ENCODE results near the gene TECTB. TPM values are rescaled to one million over a fixed set of nuclear protein-coding genes. Genes with fewer than 3 reads are reported as not detected.
A peak's percentile ranks its signal among the peaks of the same experiment; 100 is the strongest.

Gene TECTB
- total RNA-seq, 1 experiment from 2014 or later = not detected

- CTCF ChIA-PET = no interaction called here
- no peak for ATAC-seq
Measured at GRCh38 chr10:112298581-112298980, 15.4 kb downstream of the TECTB start.

GRCh38 chr10:112299456-112299855, 16.3 kb downstream of the TECTB start:
- H3K4me2 ChIP-seq (ENCODE audit: low read length) = peak overlapping the region; percentile 72
- BruUV-seq (replicated peaks) = no TSS peak
- peaks cover 5% of the 10 kb centered on the region for H3K4me1 ChIP-seq (ENCODE audit: insufficient read depth, low read length)
- no peaks in the 10 kb centered on the region for H3K36me3 ChIP-seq (ENCODE audit: low read depth, low read length)
- TF ChIP-seq EZH2 (IDR thresholded peaks at IDR 0.05; ENCODE audit: low read length, unreplicated experiment) (no peak), CTCF (conservative IDR thresholded peaks at IDR 0.05; ENCODE audit: low read depth, low read length) (no peak)
- H3K4me3 ChIP-seq (ENCODE audit: low read length) = peak overlapping the region; percentile 40
- H2AFZ ChIP-seq (ENCODE audit: low read length) = peak overlapping the region; percentile 62; the same call in 1 of the 2 replicates
- no peak overlapping the region for H3K9ac ChIP-seq (ENCODE audit: low read length)
- no peaks in the 10 kb centered on the region for H3K9me3 ChIP-seq (ENCODE audit: low read length)
- ChIA-PET POLR2A (ENCODE audit: unreplicated experiment) (no interaction called here), CTCF (no interaction called here)
- H3K27me3 ChIP-seq (ENCODE audit: low read length) = peaks cover 6% of the 10 kb centered on the region; the same call in 1 of the 2 replicates
- no peaks in the 10 kb centered on the region for H4K20me1 ChIP-seq (ENCODE audit: low read length)
- no peaks in the 10 kb centered on the region for H3K9me2 ChIP-seq (replicated peaks; ENCODE audit: low read length)
- no peak overlapping the region for H3K27ac ChIP-seq (ENCODE audit: low read length)
- H3F3A ChIP-seq (ENCODE audit: low read length, unreplicated experiment) = no peaks in the 10 kb centered on the region
- intact Hi-C loops (cut with micrococcal nuclease) = no loop called here
- peak; percentile 26 for DNase-seq
- no peak for ATAC-seq
- H3K79me2 ChIP-seq (ENCODE audit: low read length) = no peaks in the 10 kb centered on the region

More at GRCh38 chr10:112298581-112298980, 15.4 kb downstream of the TECTB start:
- peak overlapping the region; percentile 62; the same call in 1 of the 2 replicates for H2AFZ ChIP-seq (ENCODE audit: low read length)
- no peak for TF ChIP-seq EZH2 (IDR thresholded peaks at IDR 0.05; ENCODE audit: low read length, unreplicated experiment)
- TF ChIP-seq EZH2phosphoT487 (IDR thresholded peaks at IDR 0.05; ENCODE audit: borderline replicate concordance, low read length) = no peak
- no peak for TF ChIP-seq CTCF (conservative IDR thresholded peaks at IDR 0.05; ENCODE audit: low read depth, low read length)
- H3K4me2 ChIP-seq (ENCODE audit: low read length) = no peak overlapping the region
- H4K20me1 ChIP-seq (ENCODE audit: low read length) = no peaks in the 10 kb centered on the region
- H3K9ac ChIP-seq (ENCODE audit: low read length) = no peak overlapping the region
- DNase-seq = no peak
- no peaks in the 10 kb centered on the region for H3K79me2 ChIP-seq (ENCODE audit: low read length)
- H3K4me1 ChIP-seq (ENCODE audit: insufficient read depth, low read length) = no peaks in the 10 kb centered on the region
- intact Hi-C loops (cut with micrococcal nuclease) = no loop called here
- H3K4me3 ChIP-seq (ENCODE audit: low read length) = no peak overlapping the region
- POLR2A ChIA-PET (ENCODE audit: unreplicated experiment) = no interaction called here
- H3F3A ChIP-seq (ENCODE audit: low read length, unreplicated experiment) = no peaks in the 10 kb centered on the region
- H3K36me3 ChIP-seq (ENCODE audit: low read depth, low read length) = no peaks in the 10 kb centered on the region
- H3K27ac ChIP-seq (ENCODE audit: low read length) = no peak overlapping the region
- no peaks in the 10 kb centered on the region for H3K9me2 ChIP-seq (replicated peaks; ENCODE audit: low read length)
- peaks cover 9% of the 10 kb centered on the region; the same call in 1 of the 2 replicates for H3K27me3 ChIP-seq (ENCODE audit: low read length)
- no TSS peak for BruUV-seq (replicated peaks)
- no peaks in the 10 kb centered on the region for H3K9me3 ChIP-seq (ENCODE audit: low read length)

GRCh38 chr10:112302335-112302734, 19.1 kb downstream of the TECTB start:
- TF ChIP-seq EZH2 (IDR thresholded peaks at IDR 0.05; ENCODE audit: low read length, unreplicated experiment) = no peak
- TF ChIP-seq CTCF (conservative IDR thresholded peaks at IDR 0.05; ENCODE audit: low read depth, low read length) = no peak
- no peak for TF ChIP-seq EZH2phosphoT487 (IDR thresholded peaks at IDR 0.05; ENCODE audit: borderline replicate concordance, low read length)
- Histone ChIP-seq H4K20me1 (ENCODE audit: low read length) (no peaks in the 10 kb centered on the region), H3K9ac (ENCODE audit: low read length) (no peak overlapping the region), H3K36me3 (ENCODE audit: low read depth, low read length) (no peaks in the 10 kb centered on the region), H3K9me3 (ENCODE audit: low read length) (no peaks in the 10 kb centered on the region), H3K9me2 (replicated peaks; ENCODE audit: low read length) (no peaks in the 10 kb centered on the region), H3K4me3 (ENCODE audit: low read length) (no peak overlapping the region), H3K4me2 (ENCODE audit: low read length) (no peak overlapping the region), H3K4me1 (ENCODE audit: insufficient read depth, low read length) (peaks cover 11% of the 10 kb centered on the region), H3K27ac (ENCODE audit: low read length) (no peak overlapping the region), H3F3A (ENCODE audit: low read length, unreplicated experiment) (no peaks in the 10 kb centered on the region), H2AFZ (ENCODE audit: low read length) (no peak overlapping the region), H3K27me3 (ENCODE audit: low read length) (peaks cover 6% of the 10 kb centered on the region; the same call in 1 of the 2 replicates), H3K79me2 (ENCODE audit: low read length) (no peaks in the 10 kb centered on the region)
- intact Hi-C loops (cut with micrococcal nuclease) = no loop called here
- no peak for ATAC-seq
- no peak for DNase-seq
- ChIA-PET POLR2A (ENCODE audit: unreplicated experiment) (no interaction called here), CTCF (no interaction called here)
- BruUV-seq (replicated peaks) = no TSS peak

Data from PC-3 (cell line).